Psoas muscle (tissue), 8 donors: ENCODE measurements around the gene TMEM186. TPM values are rescaled to one million over a fixed set of nuclear protein-coding genes. Genes with fewer than 3 reads are reported as not detected.

Experiments used
- ATAC-seq, 4 donors: fragments of 200-7000 bp; cut with Tn5 transposase; one replicate each; pipeline ENCODE4 v1.9.1; 2020; ENCODE audit warnings: moderate library complexity in 3 of 4, mild to moderate bottlenecking in 2 of 4
- DNase-seq, 2 donors: peaks; one replicate each; pipeline ENCODE4 v3.0.0-alpha.2; 2020
- H3K27ac ChIP-seq: fragments of 200-600 bp; one replicate; pipeline ENCODE4 v1.8.0; 2022
- H3K27me3 ChIP-seq, 3 donors: fragments of 200-600 bp in 1 of 3; one replicate each; pipeline versions ENCODE4 v1.6.1 to v1.8.0; 2013 to 2022; ENCODE audit warnings: low read length in 2 of 3, mild to moderate bottlenecking in 2 of 3, moderate library complexity in 1 of 3; ENCODE audit not compliant: insufficient read depth in 3 of 3
- H3K36me3 ChIP-seq, 2 donors: fragments of 200-600 bp in 1 of 2; one replicate each; pipeline versions ENCODE4 v1.6.1 to v1.8.0; 2013 to 2022; ENCODE audit warnings: low read depth in 1 of 2, mild to moderate bottlenecking in 1 of 2, moderate library complexity in 1 of 2; ENCODE audit not compliant: insufficient read depth in 1 of 2
- H3K4me1 ChIP-seq: fragments of 200-600 bp; one replicate; pipeline ENCODE4 v1.8.0; 2022
- H3K4me3 ChIP-seq: fragments of 200-600 bp; one replicate; pipeline ENCODE4 v1.8.0; 2022; ENCODE audit warnings: mild to moderate bottlenecking
- H3K9me3 ChIP-seq: fragments of 200-600 bp; one replicate; pipeline ENCODE4 v1.8.0; 2022
- CTCF ChIP-seq: fragments of 200-600 bp; IDR thresholded peaks from one replicate; pipeline ENCODE4 v1.8.0; 2022; ENCODE audit warnings: antibody characterized with exemption
- WGBS, 3 donors: extraction: QIAGEN DNeasy Blood & Tissue Kit; methylation state at CpG; one replicate each; pipeline versions ENCODE4 v1.1.6 to v1.1.7; 2013; 5-methylcytosine and 5-hydroxymethylcytosine counted together
- intact Hi-C, 2 donors: fragments of 100-400 bp; cut with DNase I; formaldehyde crosslinking; loops; one replicate each; pipeline versions ENCODE4 v1.11.0 to v1.14.2; 2022
- polyA plus RNA-seq, 3 donors: library from polyadenylated mRNA; stranded (reverse); fragments of 200-250 nt; gene quantifications; one replicate each; pipeline ENCODE4 v1.2.3, GENCODE V29; 2013
- total RNA-seq, 4 donors: library from RNA; stranded (reverse); fragmentation: NEBNext Ultra II Directional in 2 of 4; extraction: Animal tissue kit (Norgen Biotek cat#: 25700) in 2 of 4; gene quantifications; one replicate each; pipeline versions ENCODE4 v1.2.1 to v1.2.4, GENCODE V29; 2021 to 2023
- donor health status: healthy with polysubstance abuse.
- donor health status: DM: no; HTN: no; CAD: no; lungs with moderate emphysema.
- donor health status: Bipolar disorder and iron deficiency.
- donor health status: healthy.
- donor health status: DM: yes; HTN: yes; CAD: no.
- donor health status: DM: no; HTN: no; CAD: no.
- donor health status: DM: no; HTN: no; CAD: no.
- donor health status: DM: yes; HTN: yes; CAD: no.

The TMEM186 gene
- total and polyA plus RNA-seq, 7 donors = 10.6 to 28.1 (median 14.4) TPM

GRCh38 chr16:8785408-8785807, 12.0 kb downstream of the TMEM186 start:
- Histone ChIP-seq H3K9me3 (no peaks in the 10 kb centered on the region), H3K27me3 (no peaks in the 10 kb centered on the region), H3K4me3 (no peak overlapping the region), H3K27ac (no peak overlapping the region), H3K4me1 (no peaks in the 10 kb centered on the region), H3K36me3 (no peaks in the 10 kb centered on the region)
- DNase-seq = no peak
- intact Hi-C loops = no loop called here
- 82 to 83% (median 82%) methylated on average over 6 of the region's 6 CpGs for WGBS, 3 donors
- ATAC-seq = no peak
- TF ChIP-seq CTCF = no peak

GRCh38 chr16:8782673-8783072, 14.8 kb downstream of the TMEM186 start:
- no peaks in the 10 kb centered on the region for H3K27me3 ChIP-seq
- no peak for ATAC-seq
- WGBS, 3 donors = 67 to 73% (median 70%) methylated on average over 6 of the region's 6 CpGs

DNA sequence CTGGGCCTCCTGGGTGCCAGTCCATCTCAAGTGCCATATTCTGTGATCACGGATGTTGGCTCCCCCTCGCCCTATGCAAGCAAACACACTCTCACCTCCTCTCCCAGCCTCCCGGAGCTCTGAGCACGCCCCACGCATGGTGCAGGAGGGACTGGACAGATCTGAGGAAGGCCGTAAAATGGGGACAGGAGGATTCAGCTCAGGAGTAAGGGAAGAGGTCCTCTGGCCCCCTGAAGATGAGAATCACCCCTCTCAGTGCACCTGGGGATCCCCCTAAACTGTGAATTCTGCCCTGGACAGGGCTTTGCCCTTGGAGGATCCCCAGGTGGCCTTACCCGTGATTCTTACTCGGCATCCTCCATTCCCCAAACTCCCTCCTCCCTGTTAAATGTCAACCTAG, 15.6 kb downstream of the TMEM186 start:
- Histone ChIP-seq H3K27ac (no peak overlapping the region), H3K9me3 (no peaks in the 10 kb centered on the region), H3K27me3 (no peaks in the 10 kb centered on the region), H3K4me1 (no peaks in the 10 kb centered on the region), H3K4me3 (no peak overlapping the region), H3K36me3 (no peaks in the 10 kb centered on the region)
- intact Hi-C loops = no loop called here
- 86 to 89% (median 89%) methylated on average over 8 of the region's 8 CpGs for WGBS, 3 donors
- TF ChIP-seq CTCF = no peak
- DNase-seq (no peak), ATAC-seq (no peak)

More at GRCh38 chr16:8782673-8783072, 14.8 kb downstream of the TMEM186 start:
- DNase-seq = no peak
- Histone ChIP-seq H3K4me1 (no peaks in the 10 kb centered on the region), H3K4me3 (no peak overlapping the region), H3K27ac (no peak overlapping the region), H3K36me3 (no peaks in the 10 kb centered on the region), H3K9me3 (no peaks in the 10 kb centered on the region)
- TF ChIP-seq CTCF = no peak
- intact Hi-C loops = no loop called here

DNA sequence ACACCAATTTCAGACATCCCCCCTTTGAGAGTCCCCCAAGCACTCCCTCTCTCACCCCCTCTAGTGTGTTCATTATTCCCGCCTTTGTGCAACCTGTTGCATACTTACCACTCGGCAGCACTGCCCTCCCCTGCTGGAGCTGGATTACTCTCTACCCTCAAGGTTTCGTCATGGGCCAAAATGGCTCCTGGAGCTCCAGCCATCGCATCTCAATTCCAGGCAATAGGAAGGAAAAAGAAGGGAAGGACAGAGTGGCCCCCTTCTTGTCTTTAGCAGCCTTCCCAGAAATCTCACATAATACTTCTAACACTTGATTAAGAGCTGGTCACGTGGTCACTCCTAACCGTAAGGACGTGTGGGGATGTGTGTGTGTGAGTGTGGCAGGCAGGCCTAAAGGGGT, 20.2 kb downstream of the TMEM186 start:
- no peak for ATAC-seq
- 91 to 96% (median 92%) methylated on average over 7 of the region's 7 CpGs for WGBS, 3 donors
- no peak for DNase-seq
- peaks cover 0 to 31% of the 10 kb centered on the region in 2 donors for H3K36me3 ChIP-seq
- H3K9me3 ChIP-seq = no peaks in the 10 kb centered on the region
- H3K27me3 ChIP-seq = no peaks in the 10 kb centered on the region
- H3K27ac ChIP-seq = no peak overlapping the region
- H3K4me1 ChIP-seq = no peaks in the 10 kb centered on the region
- intact Hi-C loops = no loop called here
- no peak for TF ChIP-seq CTCF
- H3K4me3 ChIP-seq = no peak overlapping the region

GRCh38 chr16:8776129-8776584, 21.3 kb downstream of the TMEM186 start:
- Histone ChIP-seq H3K36me3 (peaks cover 0 to 31% of the 10 kb centered on the region in 2 donors), H3K4me3 (no peak overlapping the region), H3K9me3 (no peaks in the 10 kb centered on the region), H3K27ac (no peak overlapping the region), H3K4me1 (no peaks in the 10 kb centered on the region), H3K27me3 (no peaks in the 10 kb centered on the region)
- intact Hi-C loops = no loop called here
- 69 to 76% (median 76%) methylated on average over 9 to 12 of the region's 12 CpGs for WGBS, 3 donors
- DNase-seq (no peak), ATAC-seq (no peak)
- TF ChIP-seq CTCF = no peak
